ENCODE measurements around the gene ERBB4.

ERBB4 gene

GRCh38 chr2:211390536-211391188, 1147.9 kb downstream of the ERBB4 start:
- DNase-seq (ENCODE audit: low read depth), result no peak
- TF ChIP-seq CTCF (conservative IDR thresholded peaks at IDR 0.05; ENCODE audit: low read depth, low read length), result no peak

GRCh38 chr2:211387734-211388133, 1150.9 kb downstream of the ERBB4 start:
- TF ChIP-seq CTCF (conservative IDR thresholded peaks at IDR 0.05; ENCODE audit: low read depth, low read length), result no peak
- no peak overlapping the region for H3K4me3 ChIP-seq (ENCODE audit: low read depth, low read length)
- no peak for DNase-seq (ENCODE audit: low read depth)

More at GRCh38 chr2:211390536-211391188, 1147.9 kb downstream of the ERBB4 start:
- no peak overlapping the region for H3K4me3 ChIP-seq (ENCODE audit: low read depth, low read length)

- H3K4me3 ChIP-seq (ENCODE audit: low read depth, low read length), result no peak overlapping the region
- no peak for DNase-seq (ENCODE audit: low read depth)
- TF ChIP-seq CTCF (conservative IDR thresholded peaks at IDR 0.05; ENCODE audit: low read depth, low read length), result no peak
These were observed 1158.6 kb downstream of the ERBB4 start for GRCh38 chr2:211380041-211380440.

GRCh38 chr2:211376410-211376809, 1162.2 kb downstream of the ERBB4 start:
- H3K4me3 ChIP-seq (ENCODE audit: low read depth, low read length), result no peak overlapping the region
- no peak for DNase-seq (ENCODE audit: low read depth)
- no peak for TF ChIP-seq CTCF (conservative IDR thresholded peaks at IDR 0.05; ENCODE audit: low read depth, low read length)

GRCh38 chr2:211373203-211373602, 1165.4 kb downstream of the ERBB4 start:
- H3K4me3 ChIP-seq (ENCODE audit: low read depth, low read length), result no peak overlapping the region
- TF ChIP-seq CTCF (conservative IDR thresholded peaks at IDR 0.05; ENCODE audit: low read depth, low read length), result no peak
- DNase-seq (ENCODE audit: low read depth), result no peak

GRCh38 chr2:211371465-211371864, 1167.1 kb downstream of the ERBB4 start:
- no peak for TF ChIP-seq CTCF (conservative IDR thresholded peaks at IDR 0.05; ENCODE audit: low read depth, low read length)
- no peak for DNase-seq (ENCODE audit: low read depth)
- no peak overlapping the region for H3K4me3 ChIP-seq (ENCODE audit: low read depth, low read length)

GRCh38 chr2:211368467-211368866, 1170.1 kb downstream of the ERBB4 start:
- DNase-seq (ENCODE audit: low read depth), result no peak
- no peak overlapping the region for H3K4me3 ChIP-seq (ENCODE audit: low read depth, low read length)
- no peak for TF ChIP-seq CTCF (conservative IDR thresholded peaks at IDR 0.05; ENCODE audit: low read depth, low read length)

Data from choroid plexus epithelial cell (primary cell).